ENCODE measurements around the gene IRX4.

IRX4 gene

GRCh38 chr5:1875843-1876659 is 6.7 kb downstream of the IRX4 start:
- H3K4me3 Mint-ChIP-seq, result peak overlapping the region; percentile 12 to 75 (median 44)
- H3K27me3 Mint-ChIP-seq (ENCODE audit: low read depth), result peaks cover 89% of the 10 kb centered on the region
- TF ChIP-seq CTCF (IDR thresholded peaks at IDR 0.05; ENCODE audit: unreplicated experiment in 3 of 3), result no peak
- peaks cover 3% of the 10 kb centered on the region for H3K9me3 Mint-ChIP-seq
- peaks cover 6% of the 10 kb centered on the region for H3K4me1 Mint-ChIP-seq
- H3K27ac Mint-ChIP-seq, result no peak overlapping the region
- no peaks in the 10 kb centered on the region for H3K36me3 Mint-ChIP-seq (ENCODE audit: low read depth)

- Mint-ChIP-seq H3K4me3 (peak overlapping the region in 1 of 3 experiments; percentile 65), H3K36me3 (ENCODE audit: low read depth) (no peaks in the 10 kb centered on the region), H3K27ac (no peak overlapping the region), H3K4me1 (peaks cover 6% of the 10 kb centered on the region), H3K27me3 (ENCODE audit: low read depth) (peaks cover 82% of the 10 kb centered on the region), H3K9me3 (peaks cover 3% of the 10 kb centered on the region)
- TF ChIP-seq CTCF (IDR thresholded peaks at IDR 0.05; ENCODE audit: unreplicated experiment in 3 of 3), result no peak
These were observed 7.4 kb downstream of the IRX4 start for GRCh38 chr5:1875281-1875842.

GRCh38 chr5:1874771-1875220 is 7.9 kb downstream of the IRX4 start:
- Mint-ChIP-seq H3K36me3 (ENCODE audit: low read depth) (no peaks in the 10 kb centered on the region), H3K9me3 (peaks cover 3% of the 10 kb centered on the region), H3K27me3 (ENCODE audit: low read depth) (peaks cover 76% of the 10 kb centered on the region), H3K27ac (no peak overlapping the region), H3K4me3 (peak overlapping the region in 1 of 3 experiments; percentile 65), H3K4me1 (peaks cover 6% of the 10 kb centered on the region)
- no peak for TF ChIP-seq CTCF (IDR thresholded peaks at IDR 0.05; ENCODE audit: unreplicated experiment in 3 of 3)

- Mint-ChIP-seq H3K9me3 (no peaks in the 10 kb centered on the region), H3K4me3 (peak overlapping the region in 1 of 3 experiments; percentile 33), H3K4me1 (peaks cover 6% of the 10 kb centered on the region), H3K27ac (no peak overlapping the region), H3K36me3 (ENCODE audit: low read depth) (no peaks in the 10 kb centered on the region), H3K27me3 (ENCODE audit: low read depth) (peaks cover 72% of the 10 kb centered on the region)
- no peak for TF ChIP-seq CTCF (IDR thresholded peaks at IDR 0.05; ENCODE audit: unreplicated experiment in 3 of 3)
These were observed 8.4 kb downstream of the IRX4 start for GRCh38 chr5:1874348-1874747.

GRCh38 chr5:1873243-1873959 is 9.3 kb downstream of the IRX4 start:
- no peaks in the 10 kb centered on the region for H3K9me3 Mint-ChIP-seq
- H3K27me3 Mint-ChIP-seq (ENCODE audit: low read depth), result peaks cover 71% of the 10 kb centered on the region
- no peak for TF ChIP-seq CTCF (IDR thresholded peaks at IDR 0.05; ENCODE audit: unreplicated experiment in 3 of 3)
- H3K4me1 Mint-ChIP-seq, result peaks cover 6% of the 10 kb centered on the region
- H3K27ac Mint-ChIP-seq, result no peak overlapping the region
- no peaks in the 10 kb centered on the region for H3K36me3 Mint-ChIP-seq (ENCODE audit: low read depth)
- H3K4me3 Mint-ChIP-seq, result no peak overlapping the region
